ENCODE data around the gene CALN1. TPM values are rescaled to one million over a fixed set of nuclear protein-coding genes. Genes with fewer than 3 reads are reported as not detected.

CALN1 gene
- total and polyA plus RNA-seq, 2 experiments from 2014 or later, result 7.6 to 14.5 TPM

GRCh38 chr7:72123913-72124312 lies 288.2 kb downstream of the CALN1 start:
- Histone ChIP-seq H3K27ac (ENCODE audit: low read depth) (no peak overlapping the region), H3F3A (replicated peaks; ENCODE audit: low read depth) (no peaks in the 10 kb centered on the region), H3K4me2 (no peak overlapping the region), H3K27me3 (ENCODE audit: insufficient read depth) (no peaks in the 10 kb centered on the region), H3K4me1 (ENCODE audit: insufficient read depth) (no peaks in the 10 kb centered on the region), H3K36me3 (ENCODE audit: insufficient read depth) (no peaks in the 10 kb centered on the region), H3K4me3 (no peak overlapping the region), H3K79me2 (replicated peaks; ENCODE audit: insufficient read depth) (no peaks in the 10 kb centered on the region), H3K9me2 (ENCODE audit: insufficient read depth) (no peaks in the 10 kb centered on the region), H2AFZ (no peak overlapping the region), H4K20me1 (replicated peaks; ENCODE audit: insufficient read depth) (no peaks in the 10 kb centered on the region)
- no peak overlapping the region for H3K4me3 Mint-ChIP-seq
- no peak for TF ChIP-seq STAT1 (IDR thresholded peaks at IDR 0.05; ENCODE audit: unreplicated experiment)
- no peak for TF ChIP-seq EZH2 (IDR thresholded peaks at IDR 0.05; ENCODE audit: low read depth, unreplicated experiment)
- no peak for TF ChIP-seq ZNF114 (CRISPR knock-in tag; IDR thresholded peaks at IDR 0.05)
- TF ChIP-seq, protein P1, sequence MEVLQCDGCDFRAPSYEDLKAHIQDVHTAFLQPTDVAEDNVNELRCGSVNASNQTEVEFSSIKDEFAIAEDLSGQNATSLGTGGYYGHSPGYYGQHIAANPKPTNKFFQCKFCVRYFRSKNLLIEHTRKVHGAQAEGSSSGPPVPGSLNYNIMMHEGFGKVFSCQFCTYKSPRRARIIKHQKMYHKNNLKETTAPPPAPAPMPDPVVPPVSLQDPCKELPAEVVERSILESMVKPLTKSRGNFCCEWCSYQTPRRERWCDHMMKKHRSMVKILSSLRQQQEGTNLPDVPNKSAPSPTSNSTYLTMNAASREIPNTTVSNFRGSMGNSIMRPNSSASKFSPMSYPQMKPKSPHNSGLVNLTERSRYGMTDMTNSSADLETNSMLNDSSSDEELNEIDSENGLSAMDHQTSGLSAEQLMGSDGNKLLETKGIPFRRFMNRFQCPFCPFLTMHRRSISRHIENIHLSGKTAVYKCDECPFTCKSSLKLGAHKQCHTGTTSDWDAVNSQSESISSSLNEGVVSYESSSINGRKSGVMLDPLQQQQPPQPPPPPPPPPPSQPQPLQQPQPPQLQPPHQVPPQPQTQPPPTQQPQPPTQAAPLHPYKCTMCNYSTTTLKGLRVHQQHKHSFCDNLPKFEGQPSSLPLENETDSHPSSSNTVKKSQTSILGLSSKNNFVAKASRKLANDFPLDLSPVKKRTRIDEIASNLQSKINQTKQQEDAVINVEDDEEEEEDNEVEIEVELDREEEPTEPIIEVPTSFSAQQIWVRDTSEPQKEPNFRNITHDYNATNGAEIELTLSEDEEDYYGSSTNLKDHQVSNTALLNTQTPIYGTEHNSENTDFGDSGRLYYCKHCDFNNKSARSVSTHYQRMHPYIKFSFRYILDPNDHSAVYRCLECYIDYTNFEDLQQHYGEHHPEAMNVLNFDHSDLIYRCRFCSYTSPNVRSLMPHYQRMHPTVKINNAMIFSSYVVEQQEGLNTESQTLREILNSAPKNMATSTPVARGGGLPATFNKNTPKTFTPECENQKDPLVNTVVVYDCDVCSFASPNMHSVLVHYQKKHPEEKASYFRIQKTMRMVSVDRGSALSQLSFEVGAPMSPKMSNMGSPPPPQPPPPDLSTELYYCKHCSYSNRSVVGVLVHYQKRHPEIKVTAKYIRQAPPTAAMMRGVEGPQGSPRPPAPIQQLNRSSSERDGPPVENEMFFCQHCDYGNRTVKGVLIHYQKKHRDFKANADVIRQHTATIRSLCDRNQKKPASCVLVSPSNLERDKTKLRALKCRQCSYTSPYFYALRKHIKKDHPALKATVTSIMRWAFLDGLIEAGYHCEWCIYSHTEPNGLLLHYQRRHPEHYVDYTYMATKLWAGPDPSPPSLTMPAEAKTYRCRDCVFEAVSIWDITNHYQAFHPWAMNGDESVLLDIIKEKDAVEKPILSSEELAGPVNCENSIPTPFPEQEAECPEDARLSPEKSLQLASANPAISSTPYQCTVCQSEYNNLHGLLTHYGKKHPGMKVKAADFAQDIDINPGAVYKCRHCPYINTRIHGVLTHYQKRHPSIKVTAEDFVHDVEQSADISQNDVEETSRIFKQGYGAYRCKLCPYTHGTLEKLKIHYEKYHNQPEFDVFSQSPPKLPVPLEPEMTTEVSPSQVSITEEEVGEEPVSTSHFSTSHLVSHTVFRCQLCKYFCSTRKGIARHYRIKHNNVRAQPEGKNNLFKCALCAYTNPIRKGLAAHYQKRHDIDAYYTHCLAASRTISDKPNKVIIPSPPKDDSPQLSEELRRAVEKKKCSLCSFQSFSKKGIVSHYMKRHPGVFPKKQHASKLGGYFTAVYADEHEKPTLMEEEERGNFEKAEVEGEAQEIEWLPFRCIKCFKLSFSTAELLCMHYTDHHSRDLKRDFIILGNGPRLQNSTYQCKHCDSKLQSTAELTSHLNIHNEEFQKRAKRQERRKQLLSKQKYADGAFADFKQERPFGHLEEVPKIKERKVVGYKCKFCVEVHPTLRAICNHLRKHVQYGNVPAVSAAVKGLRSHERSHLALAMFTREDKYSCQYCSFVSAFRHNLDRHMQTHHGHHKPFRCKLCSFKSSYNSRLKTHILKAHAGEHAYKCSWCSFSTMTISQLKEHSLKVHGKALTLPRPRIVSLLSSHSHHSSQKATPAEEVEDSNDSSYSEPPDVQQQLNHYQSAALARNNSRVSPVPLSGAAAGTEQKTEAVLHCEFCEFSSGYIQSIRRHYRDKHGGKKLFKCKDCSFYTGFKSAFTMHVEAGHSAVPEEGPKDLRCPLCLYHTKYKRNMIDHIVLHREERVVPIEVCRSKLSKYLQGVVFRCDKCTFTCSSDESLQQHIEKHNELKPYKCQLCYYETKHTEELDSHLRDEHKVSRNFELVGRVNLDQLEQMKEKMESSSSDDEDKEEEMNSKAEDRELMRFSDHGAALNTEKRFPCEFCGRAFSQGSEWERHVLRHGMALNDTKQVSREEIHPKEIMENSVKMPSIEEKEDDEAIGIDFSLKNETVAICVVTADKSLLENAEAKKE (CRISPR knock-in tag; IDR thresholded peaks at IDR 0.05), result no peak
- no peak for TF ChIP-seq EZH2phosphoT487 (IDR thresholded peaks at IDR 0.05; ENCODE audit: unreplicated experiment)
- no peak for TF ChIP-seq JUNB (IDR thresholded peaks at IDR 0.05; ENCODE audit: unreplicated experiment)
- TF ChIP-seq, protein P2, sequence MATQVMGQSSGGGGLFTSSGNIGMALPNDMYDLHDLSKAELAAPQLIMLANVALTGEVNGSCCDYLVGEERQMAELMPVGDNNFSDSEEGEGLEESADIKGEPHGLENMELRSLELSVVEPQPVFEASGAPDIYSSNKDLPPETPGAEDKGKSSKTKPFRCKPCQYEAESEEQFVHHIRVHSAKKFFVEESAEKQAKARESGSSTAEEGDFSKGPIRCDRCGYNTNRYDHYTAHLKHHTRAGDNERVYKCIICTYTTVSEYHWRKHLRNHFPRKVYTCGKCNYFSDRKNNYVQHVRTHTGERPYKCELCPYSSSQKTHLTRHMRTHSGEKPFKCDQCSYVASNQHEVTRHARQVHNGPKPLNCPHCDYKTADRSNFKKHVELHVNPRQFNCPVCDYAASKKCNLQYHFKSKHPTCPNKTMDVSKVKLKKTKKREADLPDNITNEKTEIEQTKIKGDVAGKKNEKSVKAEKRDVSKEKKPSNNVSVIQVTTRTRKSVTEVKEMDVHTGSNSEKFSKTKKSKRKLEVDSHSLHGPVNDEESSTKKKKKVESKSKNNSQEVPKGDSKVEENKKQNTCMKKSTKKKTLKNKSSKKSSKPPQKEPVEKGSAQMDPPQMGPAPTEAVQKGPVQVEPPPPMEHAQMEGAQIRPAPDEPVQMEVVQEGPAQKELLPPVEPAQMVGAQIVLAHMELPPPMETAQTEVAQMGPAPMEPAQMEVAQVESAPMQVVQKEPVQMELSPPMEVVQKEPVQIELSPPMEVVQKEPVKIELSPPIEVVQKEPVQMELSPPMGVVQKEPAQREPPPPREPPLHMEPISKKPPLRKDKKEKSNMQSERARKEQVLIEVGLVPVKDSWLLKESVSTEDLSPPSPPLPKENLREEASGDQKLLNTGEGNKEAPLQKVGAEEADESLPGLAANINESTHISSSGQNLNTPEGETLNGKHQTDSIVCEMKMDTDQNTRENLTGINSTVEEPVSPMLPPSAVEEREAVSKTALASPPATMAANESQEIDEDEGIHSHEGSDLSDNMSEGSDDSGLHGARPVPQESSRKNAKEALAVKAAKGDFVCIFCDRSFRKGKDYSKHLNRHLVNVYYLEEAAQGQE (IDR thresholded peaks at IDR 0.05; ENCODE audit: unreplicated experiment), result no peak
- TF ChIP-seq, protein P3, sequence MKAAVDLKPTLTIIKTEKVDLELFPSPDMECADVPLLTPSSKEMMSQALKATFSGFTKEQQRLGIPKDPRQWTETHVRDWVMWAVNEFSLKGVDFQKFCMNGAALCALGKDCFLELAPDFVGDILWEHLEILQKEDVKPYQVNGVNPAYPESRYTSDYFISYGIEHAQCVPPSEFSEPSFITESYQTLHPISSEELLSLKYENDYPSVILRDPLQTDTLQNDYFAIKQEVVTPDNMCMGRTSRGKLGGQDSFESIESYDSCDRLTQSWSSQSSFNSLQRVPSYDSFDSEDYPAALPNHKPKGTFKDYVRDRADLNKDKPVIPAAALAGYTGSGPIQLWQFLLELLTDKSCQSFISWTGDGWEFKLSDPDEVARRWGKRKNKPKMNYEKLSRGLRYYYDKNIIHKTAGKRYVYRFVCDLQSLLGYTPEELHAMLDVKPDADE (IDR thresholded peaks at IDR 0.05), result no peak
- no peak for TF ChIP-seq NANOG (IDR thresholded peaks at IDR 0.05; ENCODE audit: borderline replicate concordance)
- TF ChIP-seq, protein P4, sequence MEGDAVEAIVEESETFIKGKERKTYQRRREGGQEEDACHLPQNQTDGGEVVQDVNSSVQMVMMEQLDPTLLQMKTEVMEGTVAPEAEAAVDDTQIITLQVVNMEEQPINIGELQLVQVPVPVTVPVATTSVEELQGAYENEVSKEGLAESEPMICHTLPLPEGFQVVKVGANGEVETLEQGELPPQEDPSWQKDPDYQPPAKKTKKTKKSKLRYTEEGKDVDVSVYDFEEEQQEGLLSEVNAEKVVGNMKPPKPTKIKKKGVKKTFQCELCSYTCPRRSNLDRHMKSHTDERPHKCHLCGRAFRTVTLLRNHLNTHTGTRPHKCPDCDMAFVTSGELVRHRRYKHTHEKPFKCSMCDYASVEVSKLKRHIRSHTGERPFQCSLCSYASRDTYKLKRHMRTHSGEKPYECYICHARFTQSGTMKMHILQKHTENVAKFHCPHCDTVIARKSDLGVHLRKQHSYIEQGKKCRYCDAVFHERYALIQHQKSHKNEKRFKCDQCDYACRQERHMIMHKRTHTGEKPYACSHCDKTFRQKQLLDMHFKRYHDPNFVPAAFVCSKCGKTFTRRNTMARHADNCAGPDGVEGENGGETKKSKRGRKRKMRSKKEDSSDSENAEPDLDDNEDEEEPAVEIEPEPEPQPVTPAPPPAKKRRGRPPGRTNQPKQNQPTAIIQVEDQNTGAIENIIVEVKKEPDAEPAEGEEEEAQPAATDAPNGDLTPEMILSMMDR (conservative IDR thresholded peaks at IDR 0.05; ENCODE audit: low read depth in 2 of 2), result no peak
- TF ChIP-seq CREB1 (CRISPR knock-in tag; IDR thresholded peaks at IDR 0.05; ENCODE audit: low read depth), result no peak
- no peak for TF ChIP-seq ZNF331 (CRISPR knock-in tag; IDR thresholded peaks at IDR 0.05; ENCODE audit: low read depth)
- H3K36me3 Mint-ChIP-seq (ENCODE audit: low read depth), result peaks cover 18% of the 10 kb centered on the region; the same call in 2 of the 3 replicates
- ATAC-seq (no peak), DNase-seq (ENCODE audit: low spot score) (no peak)
- no peak overlapping the region for H3K27ac Mint-ChIP-seq
- peaks cover 1% of the 10 kb centered on the region for H3K27me3 Mint-ChIP-seq (ENCODE audit: insufficient read depth, low read depth, poor library complexity)
- H3K4me1 Mint-ChIP-seq, result no peaks in the 10 kb centered on the region
- peaks cover 9% of the 10 kb centered on the region for H3K9me3 Mint-ChIP-seq

All from GM23338 (cell line).